Skeletal muscle satellite cell (primary cell): ENCODE measurements around the gene NIPAL4.

ENCODE experiments used
- H3K27me3 ChIP-seq: 2 replicates; pipeline ENCODE4 v1.7.0; 2013; ENCODE audit warnings: low read length; ENCODE audit not compliant: control insufficient read depth, insufficient read depth
- H3K36me3 ChIP-seq: 2 replicates; pipeline ENCODE4 v1.7.0; 2013; ENCODE audit warnings: mild to moderate bottlenecking, control low read depth, low read length; ENCODE audit not compliant: insufficient read depth
- H3K4me1 ChIP-seq: 2 replicates; pipeline ENCODE4 v1.7.0; 2013; ENCODE audit warnings: low read length; ENCODE audit not compliant: control insufficient read depth, insufficient read depth
- H3K4me2 ChIP-seq: 2 replicates; pipeline ENCODE4 v1.7.0; 2013; ENCODE audit warnings: mild to moderate bottlenecking, low read length
- H3K4me3 ChIP-seq: 2 replicates; pipeline ENCODE4 v1.7.0; 2013; ENCODE audit warnings: low read length
- H3K9ac ChIP-seq: 2 replicates; pipeline ENCODE4 v1.7.0; 2013; ENCODE audit warnings: mild to moderate bottlenecking, low read depth, low read length, moderate library complexity
- H3K9me3 ChIP-seq: replicated peaks from 2 replicates; pipeline ENCODE4 v1.7.0; 2013; ENCODE audit warnings: mild to moderate bottlenecking, control low read depth, low read length

The NIPAL4 gene

GRCh38 chr5:157523976-157524375 is 64.0 kb downstream of the NIPAL4 start:
- Histone ChIP-seq H3K9ac (no peak overlapping the region), H3K9me3 (no peaks in the 10 kb centered on the region), H3K27me3 (no peaks in the 10 kb centered on the region), H3K4me3 (no peak overlapping the region), H3K36me3 (peaks cover 32% of the 10 kb centered on the region), H3K4me1 (peaks cover 27% of the 10 kb centered on the region), H3K4me2 (no peak overlapping the region)
